HG03139 (cell line): ENCODE data around the gene GTPBP1.

Experiments
- ATAC-seq: cut with Tn5 transposase; IDR thresholded peaks from one replicate; pipeline ENCODE4 v1.9.1; 2021; ENCODE audit not compliant: unreplicated experiment

The GTPBP1 gene

DNA sequence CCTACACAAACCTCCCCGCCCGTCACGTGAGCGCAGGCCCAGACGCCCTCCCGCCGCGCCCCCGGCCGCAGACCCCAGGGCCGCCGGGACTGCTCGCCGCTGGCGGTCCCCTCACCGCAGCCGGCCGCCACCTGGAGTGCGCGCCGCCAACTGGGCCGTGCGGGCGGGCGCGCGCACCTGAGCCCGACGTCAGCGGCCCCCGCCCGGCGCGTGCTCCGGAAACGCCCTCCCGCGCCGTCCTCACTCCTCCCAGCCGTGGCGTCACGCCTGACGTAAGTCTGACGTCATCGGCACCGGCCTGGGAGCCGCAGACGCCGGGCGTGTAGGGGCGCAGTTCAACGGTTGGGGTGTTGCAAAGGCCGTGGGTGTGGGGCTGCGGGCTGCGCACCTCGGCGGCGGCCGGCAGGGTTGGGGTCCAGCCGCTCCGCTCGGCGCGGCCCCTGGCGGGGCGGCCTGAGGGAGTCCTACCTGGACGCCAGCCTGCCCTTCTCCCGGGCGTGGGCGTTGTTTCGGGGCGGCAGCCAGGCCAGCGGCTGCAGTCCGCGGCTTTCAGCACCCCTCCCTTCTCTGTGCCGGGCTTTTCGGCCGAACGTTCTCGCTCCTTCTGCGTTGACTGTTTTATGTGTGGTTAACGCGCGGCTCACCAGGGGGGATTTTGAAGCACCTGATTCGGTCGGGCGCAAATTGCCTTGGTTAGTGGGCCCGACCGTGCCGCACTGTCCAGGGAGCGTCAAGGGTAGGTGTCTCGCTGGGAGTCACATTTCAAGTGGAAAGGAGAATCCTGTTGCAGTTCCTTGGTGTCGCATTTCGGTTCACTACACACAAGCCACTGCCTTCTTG, 4.7 kb upstream of the GTPBP1 start, which contains the start of gene JOSD1:
Gene JOSD1, minus strand, starts transcription at position 155 of the 840 bp plus-strand sequence. CDS start 956 bp downstream, outside the sequence.
- peak; percentile 30 for ATAC-seq

- ATAC-seq = no peak
Observed at GRCh38 chr22:38704654-38705234, 1.0 kb upstream of the GTPBP1 start.

DNA sequence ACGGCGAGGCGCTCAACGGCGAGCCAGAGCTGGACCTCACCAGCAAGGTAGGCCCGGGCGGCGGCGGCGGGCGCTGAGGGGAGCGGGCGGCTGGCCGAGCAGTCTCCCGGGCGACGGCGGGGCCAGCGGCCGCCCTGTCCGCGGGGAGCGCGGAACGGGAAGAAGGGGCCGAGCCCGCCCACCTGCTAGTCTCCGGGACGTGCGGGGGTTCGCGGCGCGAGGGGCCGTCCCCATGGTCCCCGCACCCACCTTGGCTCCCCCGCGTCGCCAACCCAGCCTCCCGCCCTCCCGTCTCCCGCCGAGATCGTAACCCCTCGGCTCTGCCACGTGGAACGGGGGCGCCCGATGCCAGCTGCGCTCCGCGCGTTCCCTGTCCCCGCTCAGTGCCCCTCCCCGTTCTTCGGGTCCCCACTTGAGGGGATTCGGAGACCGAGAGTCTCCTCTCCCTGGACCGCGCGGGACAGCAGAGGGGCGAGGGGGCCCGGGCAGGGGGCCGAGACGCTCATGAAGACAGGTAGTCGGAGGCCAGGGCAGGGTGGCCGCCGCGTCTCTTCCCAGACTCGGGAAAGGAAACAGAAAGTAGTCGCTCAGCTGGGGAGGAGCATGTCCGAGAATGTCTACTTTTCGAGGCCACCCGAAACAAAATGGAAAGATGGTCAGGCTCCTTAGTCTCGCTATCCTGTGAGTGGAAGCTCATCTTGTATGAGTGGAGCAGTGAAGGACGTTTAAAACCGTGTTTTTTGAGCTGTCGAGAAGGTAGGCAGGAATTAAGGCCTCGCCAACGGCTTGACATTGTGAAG, 557 bp downstream of the GTPBP1 start:
- ATAC-seq = no peak

DNA sequence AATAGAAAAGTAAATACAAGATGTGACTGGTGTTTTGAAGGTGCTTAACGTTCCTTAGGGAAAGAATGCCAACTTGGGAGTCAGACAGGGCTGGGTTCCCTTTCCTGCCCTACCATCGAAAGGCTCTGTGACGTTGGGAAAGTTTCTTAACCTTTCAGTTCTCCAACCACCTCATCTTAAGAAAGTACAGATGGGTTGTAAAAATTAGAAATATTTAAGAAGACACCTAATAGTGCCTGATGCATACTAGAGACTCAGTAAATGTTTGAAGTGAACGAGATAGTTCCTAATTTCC, 1.1 kb downstream of the GTPBP1 start:
- ATAC-seq = no peak

DNA sequence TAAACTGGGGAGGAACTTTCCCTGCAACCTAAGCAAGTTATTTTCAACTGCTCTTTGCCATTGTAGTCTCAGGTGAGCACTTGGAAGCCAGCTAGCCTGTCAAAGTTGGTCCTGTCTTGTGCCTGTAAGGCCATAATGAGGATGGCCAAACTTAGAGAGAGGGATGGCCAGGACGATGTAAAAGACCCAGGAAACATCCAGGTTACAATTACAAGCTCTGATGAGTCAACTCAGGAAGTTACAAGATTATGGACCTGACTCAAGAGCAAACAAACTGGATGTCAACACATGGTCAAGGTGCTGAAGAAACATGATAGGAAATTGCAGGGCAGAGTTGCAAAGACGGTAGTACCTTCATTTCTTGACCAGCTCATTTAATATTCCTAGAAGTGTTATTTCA, 1.6 kb downstream of the GTPBP1 start:
- no peak for ATAC-seq

- ATAC-seq = no peak
Observed at GRCh38 chr22:38707984-38708383, 2.2 kb downstream of the GTPBP1 start.

DNA sequence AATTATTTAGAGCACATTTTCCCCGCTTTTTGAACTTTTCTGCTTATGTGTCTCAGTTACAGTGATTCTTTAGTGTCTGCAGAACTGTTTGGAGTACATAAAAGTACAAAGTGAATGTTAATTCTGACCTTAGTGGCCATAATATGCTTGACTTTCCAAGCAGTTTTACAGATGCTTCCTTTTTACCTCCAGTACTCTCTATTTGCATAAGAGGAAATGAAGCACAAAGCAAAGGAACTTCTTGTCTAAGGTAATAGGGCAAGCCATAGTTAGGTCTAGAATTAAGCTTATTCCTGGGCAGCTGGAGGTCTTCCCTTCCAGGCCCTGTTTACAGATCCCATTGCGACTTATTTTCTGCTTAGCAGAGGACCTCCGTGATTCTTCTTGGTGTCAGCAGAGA, 3.6 kb downstream of the GTPBP1 start:
- no peak for ATAC-seq

DNA sequence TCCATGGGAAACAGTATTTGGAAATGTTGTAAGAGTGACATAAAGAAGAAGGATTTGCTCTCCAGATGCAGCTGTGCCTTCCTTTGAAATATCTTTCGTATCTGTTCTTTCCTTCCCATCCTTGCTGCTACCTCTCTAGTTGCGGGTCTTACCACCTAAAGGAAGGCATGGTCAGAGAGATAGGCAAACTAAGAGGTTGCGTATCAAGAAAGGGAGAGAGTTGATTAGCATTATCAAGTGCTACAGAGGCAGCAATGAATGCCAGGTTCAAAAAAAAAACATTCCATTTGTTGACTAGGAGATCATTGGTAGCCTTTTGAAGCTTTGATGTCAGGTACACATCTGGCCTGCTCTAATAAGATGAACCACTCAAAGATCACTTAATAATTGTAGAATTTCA, 4.6 kb downstream of the GTPBP1 start:
- no peak for ATAC-seq

- ATAC-seq = no peak
Observed at GRCh38 chr22:38710866-38711265, 5.1 kb downstream of the GTPBP1 start.

- no peak for ATAC-seq
Observed at GRCh38 chr22:38712486-38713207, 6.9 kb downstream of the GTPBP1 start.

DNA sequence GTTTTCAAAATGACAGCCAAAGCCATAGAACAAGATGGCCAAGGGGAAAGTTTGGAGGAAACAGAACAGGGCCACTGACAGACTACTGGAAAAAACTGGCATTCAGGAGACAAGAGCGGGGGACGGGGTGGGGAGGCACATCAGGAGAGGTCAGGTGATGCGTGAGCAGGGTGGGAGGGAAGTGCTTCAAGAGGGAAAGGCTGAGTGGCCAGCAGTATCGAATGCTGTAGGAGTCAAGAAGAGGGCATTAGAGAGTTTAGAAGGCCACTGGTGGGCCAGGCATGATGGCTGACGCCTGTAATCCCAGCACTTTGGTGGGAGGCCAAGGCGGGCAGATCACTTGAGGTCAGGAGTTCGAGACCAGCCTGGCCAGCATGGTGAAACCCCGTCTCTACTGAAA, 8.2 kb downstream of the GTPBP1 start:
- no peak for ATAC-seq

- ATAC-seq = no peak
Observed at GRCh38 chr22:38715176-38715764, 9.5 kb downstream of the GTPBP1 start.

GRCh38 chr22:38715852-38716251, 10.1 kb downstream of the GTPBP1 start:
- no peak for ATAC-seq

DNA sequence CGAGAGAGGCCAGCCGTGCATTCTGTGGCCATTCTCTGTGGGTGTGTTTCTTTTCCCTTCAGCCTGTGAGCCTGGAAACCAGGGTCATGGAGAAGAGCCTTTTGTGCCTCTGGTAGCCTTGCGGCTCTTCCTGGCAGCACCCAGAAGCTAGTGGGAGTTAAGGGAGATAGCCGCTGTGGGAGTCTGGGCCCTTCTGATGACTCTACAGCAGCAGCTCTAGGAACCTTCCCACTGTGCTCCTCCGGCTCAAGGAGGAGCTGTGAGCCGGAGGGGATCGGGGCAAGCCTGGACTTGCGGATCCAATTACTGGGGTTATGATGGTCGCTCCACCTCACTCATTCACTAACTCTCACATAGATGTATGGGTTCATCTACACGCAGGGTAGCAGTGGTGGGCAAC, 10.5 kb downstream of the GTPBP1 start:
- ATAC-seq = no peak

GRCh38 chr22:38716826-38717225, 11.1 kb downstream of the GTPBP1 start:
- no peak for ATAC-seq

GRCh38 chr22:38717244-38717643, 11.5 kb downstream of the GTPBP1 start:
- ATAC-seq = no peak

DNA sequence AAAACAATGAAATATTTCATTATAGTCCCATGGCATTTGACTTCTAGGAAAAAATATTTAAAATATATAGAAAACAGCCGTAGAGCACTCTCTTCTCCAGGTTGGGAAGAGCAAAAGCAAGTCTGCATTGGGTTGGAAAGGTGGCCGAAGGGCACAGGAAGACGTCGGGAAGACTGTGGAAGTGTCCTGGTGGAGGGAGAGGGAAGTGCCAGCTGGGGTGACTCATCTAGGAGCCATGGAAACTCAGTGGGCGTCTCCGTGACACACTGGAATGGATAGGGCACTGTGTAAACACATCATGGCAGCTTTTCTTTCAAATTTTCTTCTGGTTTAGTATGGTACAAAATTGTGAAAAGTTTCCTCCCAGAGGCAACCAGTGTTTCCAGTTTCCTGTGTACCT, 12.7 kb downstream of the GTPBP1 start:
- no peak for ATAC-seq

DNA sequence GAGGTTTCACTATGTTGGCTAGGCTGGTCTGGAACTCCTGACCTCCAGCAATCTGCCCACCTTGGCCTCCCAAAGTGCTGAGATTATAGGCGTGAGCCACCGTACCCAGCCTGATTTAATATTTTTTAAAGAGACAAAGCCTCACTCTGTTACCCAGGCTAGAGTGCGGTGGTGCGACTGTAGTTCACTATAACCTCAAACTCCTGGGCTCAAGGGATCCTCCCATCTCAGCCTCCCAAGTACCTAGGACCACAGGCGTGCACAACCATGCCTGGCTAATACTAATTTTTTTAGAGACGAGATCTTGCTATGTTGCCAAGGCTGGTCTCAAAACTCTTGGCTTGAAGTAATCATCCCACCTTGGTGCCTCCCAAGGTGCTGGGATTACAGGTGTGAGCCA, 13.5 kb downstream of the GTPBP1 start:
- no peak for ATAC-seq

DNA sequence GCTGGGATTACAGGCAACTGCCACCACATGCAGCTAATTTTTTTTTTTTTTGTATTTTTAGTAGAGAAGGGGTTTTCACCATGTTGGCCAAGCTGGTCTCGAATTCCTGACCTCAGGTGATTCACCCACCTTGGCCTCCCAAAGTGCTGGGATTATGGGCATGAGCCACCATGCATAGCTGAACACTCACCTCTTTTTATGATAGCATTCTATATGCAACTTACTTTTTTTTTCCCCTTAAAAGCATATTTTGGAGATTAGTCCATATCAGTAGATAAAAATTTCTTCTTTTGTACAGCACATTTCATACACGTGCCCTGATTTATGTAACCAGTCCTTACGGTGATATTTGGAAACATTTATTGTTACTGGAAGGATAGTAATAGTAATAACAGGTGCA, 14.6 kb downstream of the GTPBP1 start:
- no peak for ATAC-seq

DNA sequence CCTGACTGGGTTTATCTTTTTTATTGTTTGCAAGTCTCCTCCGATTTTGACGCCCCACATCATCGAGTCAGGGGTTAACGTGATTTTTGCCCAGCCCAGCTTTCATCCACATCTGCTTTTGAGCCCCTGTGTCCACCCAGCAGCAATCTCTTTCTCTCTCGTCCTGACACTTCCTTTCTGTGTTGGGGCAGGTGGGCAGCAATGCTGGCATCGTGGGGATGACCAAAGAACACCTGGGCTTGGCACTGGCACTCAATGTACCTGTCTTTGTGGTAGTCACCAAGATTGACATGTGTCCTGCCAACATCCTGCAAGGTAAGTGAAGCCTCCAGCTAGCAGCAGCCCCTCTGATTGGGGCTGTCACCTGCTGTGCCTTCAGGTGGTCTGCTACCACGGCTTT, 15.8 kb downstream of the GTPBP1 start:
- no peak for ATAC-seq

DNA sequence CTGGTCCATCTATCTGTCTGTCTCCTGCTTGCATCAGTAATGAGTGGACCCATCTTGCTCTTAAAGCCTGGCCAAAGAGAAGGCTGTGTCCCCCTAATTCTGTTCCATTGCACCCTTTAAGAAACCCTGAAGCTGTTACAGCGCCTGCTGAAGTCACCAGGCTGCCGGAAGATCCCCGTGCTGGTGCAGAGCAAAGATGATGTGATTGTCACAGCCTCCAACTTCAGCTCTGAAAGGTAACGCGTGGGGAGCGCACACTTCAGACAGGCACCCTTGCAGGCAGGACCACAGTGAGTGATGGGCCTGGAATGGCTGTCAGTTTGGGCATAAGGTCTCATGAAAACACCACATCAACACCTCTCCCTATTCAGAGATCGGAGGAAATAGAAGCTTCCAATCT, 18.4 kb downstream of the GTPBP1 start:
- no peak for ATAC-seq
